KBM-7 (cell line): ENCODE measurements around the gene MMP23B.
"Not testable (repeated sequence)": the region's sequence is repeated elsewhere in the genome, so short reads cannot be mapped to it uniquely, and the experiment has no call there.

Source experiments
- DNase-seq: peaks from one replicate; pipeline ENCODE4 v3.0.0-alpha.2; 2015
- in situ Hi-C: fragments of 300-500 bp; cut with MboI; formaldehyde crosslinking; loops from 2 replicates; pipeline ENCODE4 v1.14.3; 2020; ENCODE audit warnings: low sequenced_read_pairs, low pct_unique_long_range_greater_than_20kb, mixed read lengths

The MMP23B gene

DNA sequence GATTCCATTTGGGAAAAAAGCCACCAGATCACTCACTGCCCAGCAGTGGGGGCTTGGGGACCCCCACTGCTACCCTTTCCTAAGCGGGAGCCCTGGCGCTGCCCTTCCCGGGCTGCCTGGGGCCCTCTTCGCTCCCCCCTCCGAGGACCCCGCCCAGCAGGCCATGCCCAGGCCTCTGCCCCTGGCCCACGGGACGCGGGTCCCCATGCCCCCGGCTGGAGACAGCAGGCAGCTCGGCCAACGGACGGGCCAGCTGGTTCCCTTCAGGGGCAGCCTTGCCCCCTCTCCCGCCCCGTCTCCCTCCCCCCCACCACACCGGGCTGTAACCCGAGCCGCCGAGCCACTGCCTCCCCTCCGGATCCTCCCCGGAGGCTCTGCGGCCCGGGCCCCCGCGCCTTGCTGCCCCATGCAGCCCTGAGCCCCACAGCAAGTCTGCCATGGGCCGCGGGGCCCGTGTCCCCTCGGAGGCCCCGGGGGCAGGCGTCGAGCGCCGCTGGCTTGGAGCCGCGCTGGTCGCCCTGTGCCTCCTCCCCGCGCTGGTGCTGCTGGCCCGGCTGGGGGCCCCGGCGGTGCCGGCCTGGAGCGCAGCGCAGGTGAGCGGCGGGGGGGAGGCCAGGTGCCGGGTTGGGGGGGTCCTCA, at the start of gene MMP23B:
Gene MMP23B (plus strand): TSS at position 392 of the 639 bp plus-strand sequence. CDS start 46 bp downstream, at position 438.
- in situ Hi-C loops: no loop called here
- DNase-seq: no peak

DNA sequence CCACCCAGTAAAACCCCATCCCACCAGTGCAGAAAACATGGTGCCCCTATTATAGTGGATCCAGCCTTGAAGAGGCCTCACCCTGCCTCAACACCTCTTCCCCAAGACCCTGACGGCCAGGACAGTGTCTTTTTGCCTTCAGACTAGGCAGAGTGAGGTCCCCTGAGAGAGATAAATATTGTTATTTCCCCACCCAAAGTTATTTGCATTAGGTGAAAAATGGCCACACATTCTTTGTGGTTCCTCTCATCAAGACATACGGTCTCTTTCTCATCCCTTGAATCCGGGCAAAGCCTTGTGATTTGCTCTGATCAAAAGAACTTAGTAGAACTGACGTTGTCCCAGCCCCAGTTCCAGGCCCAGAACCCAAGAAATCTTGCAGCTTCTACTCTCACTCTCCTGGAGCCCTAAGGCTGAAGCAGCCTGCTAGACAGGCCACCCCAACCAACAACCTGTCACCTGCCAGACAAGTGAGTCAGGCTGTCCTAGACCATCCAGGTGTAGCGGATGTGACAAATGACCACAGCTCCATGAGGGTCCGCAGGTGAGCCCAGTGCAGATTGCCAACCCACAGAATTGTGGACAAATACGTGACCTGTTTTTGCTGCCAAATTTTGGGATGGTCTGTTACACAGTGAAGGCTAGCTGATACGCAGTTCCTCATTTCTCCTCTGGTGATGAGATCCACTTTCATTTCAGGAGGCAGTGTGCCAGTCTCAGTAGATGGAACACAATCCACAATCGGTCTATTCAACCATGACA, 49.2 kb upstream of the MMP23B start:
- DNase-seq: no peak
- in situ Hi-C loops: no loop called here

DNA sequence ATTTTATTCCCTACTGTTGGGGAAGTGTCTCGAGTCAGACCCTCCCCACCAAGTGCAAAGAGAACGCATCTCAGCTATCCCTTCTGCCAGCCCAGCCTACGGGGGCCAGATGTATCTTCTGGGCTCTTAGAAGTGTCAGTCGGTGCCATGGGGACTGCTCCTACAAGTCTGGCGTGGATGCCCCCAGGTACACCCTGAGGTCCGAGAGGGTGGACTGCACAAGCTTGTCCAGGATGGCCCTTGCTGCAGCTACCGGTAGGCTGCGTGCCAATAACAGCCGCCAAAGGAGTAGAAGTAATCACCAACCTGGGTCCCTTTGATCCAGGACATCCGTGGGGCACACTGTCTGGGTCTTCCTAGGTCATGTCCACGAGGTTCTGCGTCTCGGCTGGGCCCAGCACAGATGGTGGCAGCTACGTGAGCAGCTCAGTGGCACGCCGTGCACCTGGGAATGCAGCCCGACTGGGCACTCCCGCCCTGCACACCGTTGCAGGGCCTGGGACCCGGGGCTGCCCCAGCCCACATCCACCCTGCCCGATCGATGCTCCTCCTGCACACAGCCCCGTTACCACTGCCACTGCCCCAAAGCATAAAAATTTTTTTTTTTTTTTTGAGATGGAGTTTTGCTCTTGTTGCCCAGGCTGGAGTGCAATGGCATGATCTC, 48.5 kb upstream of the MMP23B start:
- no peak for DNase-seq
- in situ Hi-C loops: no loop called here

DNA sequence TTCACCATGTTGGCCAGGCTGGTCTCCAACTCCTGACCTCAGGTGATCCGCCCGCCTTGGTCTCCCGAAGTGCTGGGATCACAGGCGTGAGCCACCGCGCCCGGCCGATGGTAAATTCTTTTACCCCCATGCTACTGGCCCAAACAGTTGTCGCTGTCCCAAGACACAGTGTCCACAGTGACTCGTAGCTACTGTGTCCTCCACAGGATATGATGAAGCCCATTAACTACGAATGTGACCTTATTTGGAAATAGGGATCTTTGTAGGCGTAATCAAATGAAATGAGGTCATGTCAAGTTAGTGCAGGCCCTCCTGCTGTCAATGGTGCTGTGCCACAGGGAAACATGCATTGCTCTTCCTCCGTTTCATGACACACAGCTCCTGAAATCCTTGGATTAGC, 40.5 kb upstream of the MMP23B start:
- in situ Hi-C loops: no loop called here
- no peak for DNase-seq

GRCh38 chr1:1593834-1594601, 38.0 kb upstream of the MMP23B start:
- DNase-seq: no peak
- in situ Hi-C loops: no loop called here

GRCh38 chr1:1594602-1595260, 37.2 kb upstream of the MMP23B start:
- no peak for DNase-seq
- in situ Hi-C loops: no loop called here

- in situ Hi-C loops, DNase-seq: not testable (repeated sequence)
Measured at GRCh38 chr1:1595341-1595740, 36.6 kb upstream of the MMP23B start.

- no peak for DNase-seq
- in situ Hi-C loops: no loop called here
Measured at GRCh38 chr1:1596493-1597274, 35.3 kb upstream of the MMP23B start.

GRCh38 chr1:1597275-1597930, 34.6 kb upstream of the MMP23B start:
- DNase-seq: peak; percentile 57
- in situ Hi-C loops: no loop called here

DNA sequence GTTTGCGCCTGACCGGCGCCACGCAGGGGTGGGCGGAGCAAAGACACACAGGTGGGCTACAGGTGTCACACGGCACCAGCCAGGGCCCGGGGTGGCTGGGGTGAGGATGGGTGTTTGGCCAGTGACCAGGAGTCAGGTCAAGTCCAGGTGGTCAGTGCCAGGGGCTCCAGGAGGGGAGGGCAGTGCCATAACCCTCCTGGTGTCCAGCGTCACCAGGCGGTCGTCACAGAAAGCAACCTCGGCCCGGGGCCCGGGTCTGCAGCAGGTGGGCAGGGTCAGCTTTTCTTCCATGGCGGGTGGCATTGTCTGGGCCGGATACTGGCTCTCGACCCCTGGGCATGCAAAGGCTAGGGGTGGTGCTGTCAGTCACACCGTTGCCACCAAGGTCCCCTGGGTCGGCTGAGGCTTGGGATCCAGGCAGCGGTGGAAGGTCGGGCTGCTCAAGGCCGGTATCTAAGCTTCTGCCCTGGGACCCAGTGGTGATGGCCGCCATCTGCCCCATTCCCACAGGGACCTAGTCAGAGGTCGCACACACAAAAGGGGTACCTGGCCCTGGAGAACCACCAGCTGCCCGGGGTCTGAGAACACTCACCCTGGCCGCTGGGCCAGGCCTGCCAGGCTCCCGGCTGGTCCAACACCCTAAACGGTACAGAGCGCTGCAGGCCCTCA, 33.8 kb upstream of the MMP23B start:
- in situ Hi-C loops: no loop called here
- DNase-seq: no peak

GRCh38 chr1:1598720-1599029, 33.3 kb upstream of the MMP23B start:
- in situ Hi-C loops: no loop called here
- no peak for DNase-seq

GRCh38 chr1:1599030-1599934, 32.7 kb upstream of the MMP23B start:
- in situ Hi-C loops: no loop called here
- no peak for DNase-seq

GRCh38 chr1:1599935-1600860, 31.8 kb upstream of the MMP23B start, which contains the start of gene FNDC10:
FNDC10 (minus strand) TSS chr1:1600135; CDS start chr1:1600015, 120 bp downstream.
- in situ Hi-C loops: no loop called here
- no peak for DNase-seq

DNA sequence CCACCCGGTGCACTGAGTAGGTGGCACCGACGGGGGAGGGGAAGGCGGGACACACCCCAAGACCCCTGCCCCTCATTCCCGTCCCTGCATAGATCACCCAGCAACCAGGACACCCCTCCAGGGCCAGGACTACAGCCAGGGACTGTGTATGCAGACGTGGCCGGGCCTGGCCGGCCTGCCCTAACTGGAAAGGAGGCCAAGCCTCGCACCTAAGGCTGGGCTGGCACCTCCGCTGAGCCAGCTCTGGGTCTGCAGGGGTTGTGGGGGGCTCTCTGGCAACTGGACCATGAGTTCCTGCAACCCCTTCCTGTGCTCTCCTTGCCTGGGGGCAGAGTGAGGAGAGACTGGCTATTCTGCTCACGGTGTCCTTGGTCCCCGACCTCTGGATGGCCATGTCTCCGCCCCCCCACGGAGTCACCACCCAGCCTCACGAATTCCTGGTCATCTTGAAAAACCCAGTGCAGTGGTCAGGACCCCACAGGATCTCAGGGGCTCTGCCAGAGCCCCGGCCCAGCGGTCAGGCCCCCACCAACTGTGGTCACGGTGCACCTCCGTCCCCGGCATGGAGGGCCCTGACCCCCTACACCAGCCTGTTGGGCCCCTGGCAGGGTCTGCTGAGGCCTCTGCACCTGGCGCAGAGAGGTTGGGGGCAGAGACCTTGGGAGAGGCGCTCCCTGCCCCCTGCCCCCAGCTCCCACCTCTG, 31.0 kb upstream of the MMP23B start:
- in situ Hi-C loops: no loop called here
- DNase-seq: no peak
